C4-2B (cell line): Measurements from ENCODE around the gene GJC1.

Source experiments
- H3K27ac ChIP-seq: fragments of 450-650 bp; 2 replicates; pipeline ENCODE4 v1.5.1; 2017
- CTCF ChIP-seq: fragments of 450-650 bp; conservative IDR thresholded peaks from 2 replicates; pipeline ENCODE4 v1.5.1; 2017; ENCODE audit warnings: mild to moderate bottlenecking
- ZFX ChIP-seq: fragments of 450-650 bp; IDR thresholded peaks from 2 replicates; pipeline ENCODE4 v1.6.1; 2017

The GJC1 gene

GRCh38 chr17:44787271-44787940 is 42.7 kb downstream of the GJC1 start:
- TF ChIP-seq ZFX (no peak), CTCF (no peak)

GRCh38 chr17:44786551-44787081 is 43.5 kb downstream of the GJC1 start:
- no peak overlapping the region for H3K27ac ChIP-seq
- TF ChIP-seq ZFX (no peak), CTCF (no peak)

More at GRCh38 chr17:44787271-44787940, 42.7 kb downstream of the GJC1 start:
- H3K27ac ChIP-seq = no peak overlapping the region

- H3K27ac ChIP-seq = no peak overlapping the region
Observed at GRCh38 chr17:44785921-44786320, 44.2 kb downstream of the GJC1 start.

GRCh38 chr17:44782326-44782850 is 47.7 kb downstream of the GJC1 start:
- no peak overlapping the region for H3K27ac ChIP-seq

More at GRCh38 chr17:44785921-44786320, 44.2 kb downstream of the GJC1 start:
- TF ChIP-seq ZFX (no peak), CTCF (no peak)

GRCh38 chr17:44781551-44782325 is 48.3 kb downstream of the GJC1 start:
- no peak overlapping the region for H3K27ac ChIP-seq
- TF ChIP-seq CTCF (no peak), ZFX (no peak)

More at GRCh38 chr17:44782326-44782850, 47.7 kb downstream of the GJC1 start:
- TF ChIP-seq ZFX (no peak), CTCF (no peak)

GRCh38 chr17:44780845-44781480 is 49.1 kb downstream of the GJC1 start:
- no peak overlapping the region for H3K27ac ChIP-seq

More at GRCh38 chr17:44780845-44781480, 49.1 kb downstream of the GJC1 start:
- TF ChIP-seq ZFX = no peak
- no peak for TF ChIP-seq CTCF
